ENCODE data around the gene PTGR3.

DNA sequence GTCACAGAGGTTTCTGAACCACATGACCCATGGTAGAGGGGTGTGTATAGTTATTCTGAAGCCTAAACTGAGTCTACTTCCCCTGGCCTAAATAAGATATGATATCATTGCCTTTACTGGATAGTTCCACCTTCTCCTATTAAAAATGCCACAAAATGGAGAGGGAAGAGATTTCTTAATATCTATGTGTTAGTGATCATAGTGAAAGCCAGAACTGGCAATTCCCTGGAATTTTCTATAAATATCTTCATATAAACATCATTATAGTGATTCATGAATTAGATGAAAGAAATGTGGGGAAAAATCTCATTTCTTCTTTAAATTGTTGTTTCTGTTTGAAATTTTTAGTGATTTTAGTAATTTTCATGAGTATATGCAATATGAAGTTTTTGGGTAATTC lies 47.4 kb upstream of the PTGR3 start:
- TF ChIP-seq, protein P1, sequence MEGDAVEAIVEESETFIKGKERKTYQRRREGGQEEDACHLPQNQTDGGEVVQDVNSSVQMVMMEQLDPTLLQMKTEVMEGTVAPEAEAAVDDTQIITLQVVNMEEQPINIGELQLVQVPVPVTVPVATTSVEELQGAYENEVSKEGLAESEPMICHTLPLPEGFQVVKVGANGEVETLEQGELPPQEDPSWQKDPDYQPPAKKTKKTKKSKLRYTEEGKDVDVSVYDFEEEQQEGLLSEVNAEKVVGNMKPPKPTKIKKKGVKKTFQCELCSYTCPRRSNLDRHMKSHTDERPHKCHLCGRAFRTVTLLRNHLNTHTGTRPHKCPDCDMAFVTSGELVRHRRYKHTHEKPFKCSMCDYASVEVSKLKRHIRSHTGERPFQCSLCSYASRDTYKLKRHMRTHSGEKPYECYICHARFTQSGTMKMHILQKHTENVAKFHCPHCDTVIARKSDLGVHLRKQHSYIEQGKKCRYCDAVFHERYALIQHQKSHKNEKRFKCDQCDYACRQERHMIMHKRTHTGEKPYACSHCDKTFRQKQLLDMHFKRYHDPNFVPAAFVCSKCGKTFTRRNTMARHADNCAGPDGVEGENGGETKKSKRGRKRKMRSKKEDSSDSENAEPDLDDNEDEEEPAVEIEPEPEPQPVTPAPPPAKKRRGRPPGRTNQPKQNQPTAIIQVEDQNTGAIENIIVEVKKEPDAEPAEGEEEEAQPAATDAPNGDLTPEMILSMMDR (IDR thresholded peaks at IDR 0.05; ENCODE audit: poor library complexity): no peak
- TF ChIP-seq EZH2 (IDR thresholded peaks at IDR 0.05; ENCODE audit: borderline replicate concordance) (no peak), EZH2phosphoT487 (IDR thresholded peaks at IDR 0.05; ENCODE audit: low read depth, severe bottlenecking, unreplicated experiment) (no peak)

All from hepatocyte (in vitro differentiated cells).